Articular chondrocyte of knee joint (primary cell): Measurements from ENCODE around the gene OGDHL. TPM values are rescaled to one million over a fixed set of nuclear protein-coding genes. Genes with fewer than 3 reads are reported as not detected.

Experiments used
- total RNA-seq: library from RNA; depleted of rRNA; stranded (reverse); fragments of >200 nt; gene quantifications from 2 replicates; pipeline ENCODE4 v1.2.3, GENCODE V29; 2012

Gene OGDHL
- under 0.01 and 0.54 TPM in 2 replicates for total RNA-seq

DNA sequence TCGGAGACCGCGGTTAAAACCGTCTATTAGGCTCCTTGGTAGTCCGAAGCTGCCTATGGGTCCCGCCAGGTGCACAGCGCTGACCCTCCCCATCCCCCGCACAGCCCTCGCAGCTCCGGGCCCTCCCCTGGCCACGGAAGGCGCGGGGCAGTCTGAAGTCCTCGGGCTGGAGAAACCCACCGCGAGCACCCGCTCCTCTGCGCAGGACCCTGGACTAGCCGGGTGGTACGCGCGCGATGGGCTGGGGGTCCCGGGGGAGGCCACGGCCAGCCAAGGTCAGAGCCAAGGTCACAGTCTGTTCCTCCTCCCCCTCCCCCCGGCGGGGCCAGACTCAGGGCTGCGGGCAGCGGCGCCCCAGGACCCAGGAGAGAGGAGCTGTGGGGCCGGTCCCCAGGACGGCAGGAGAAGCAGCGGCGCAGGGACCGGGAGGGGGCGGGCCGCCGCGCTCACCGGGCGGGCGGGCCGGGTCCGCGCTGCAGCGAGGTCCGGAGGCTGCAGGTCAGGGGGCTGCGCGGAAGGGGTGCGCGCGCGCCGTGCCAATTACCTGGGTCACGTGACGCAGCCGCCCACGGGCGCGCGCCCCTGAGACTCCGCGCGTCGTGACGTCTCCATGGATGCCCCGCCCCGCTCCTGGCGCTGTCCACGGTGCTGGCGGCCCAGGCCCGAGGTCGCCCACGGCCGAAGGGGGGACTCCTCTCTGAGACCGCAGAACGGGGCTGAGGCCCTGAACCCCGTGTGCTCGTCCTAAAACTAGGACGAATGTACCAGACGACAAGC, at the start of gene OGDHL:
OGDHL (minus strand) TSS at position 535 of the 777 bp plus-strand sequence. CDS start 3,731 bp downstream, outside the sequence.

Other genes starting within 250 kb of the OGDHL start
- 31.8 and 61.5 TPM in 2 replicates for gene ERCC6, start 223.2 kb downstream of the OGDHL start, total RNA-seq
- gene SLC18A3, start 152.0 kb downstream of the OGDHL start, total RNA-seq = not detected in 2 replicates
- gene CHAT, start 148.3 kb downstream of the OGDHL start, total RNA-seq = not detected in 2 replicates
- gene C10orf53, start 82.7 kb downstream of the OGDHL start, total RNA-seq = not detected in 2 replicates
- gene PARG, start 179.7 kb upstream of the OGDHL start, total RNA-seq = 29.6 and 31.6 TPM in 2 replicates
- gene TIMM23B, start 179.7 kb upstream of the OGDHL start, total RNA-seq = 19.5 and 25.1 TPM in 2 replicates
- 3.4 and 3.5 TPM in 2 replicates for gene AGAP6, start 226.1 kb upstream of the OGDHL start, total RNA-seq